HepG2 (cell line): ENCODE results near the gene VWA7. TPM values are rescaled to one million over a fixed set of nuclear protein-coding genes. Genes with fewer than 3 reads are reported as not detected.
"Not testable (repeated sequence)": the region's sequence is repeated elsewhere in the genome, so short reads cannot be mapped to it uniquely, and the experiment has no call there.

Experiments
- ATAC-seq: fragments of 200-7000 bp; cut with Tn5 transposase; 3 replicates; pipeline ENCODE4 v1.9.1; 2020; ENCODE audit warnings: mild to moderate bottlenecking, moderate library complexity
- BruUV-seq: library from RNA; stranded (reverse); fragments of 400-500 nt; replicated peaks from 2 replicates; lab custom pipeline; 2021; lab: Mats Ljungman, UMichigan
- CTCF ChIA-PET: fragments of 300-600 bp; formaldehyde crosslinking; extraction: SDS; loops from one replicate; lab custom pipeline; 2021; ENCODE audit warnings: low total read pairs, inconsistent platforms, low intra/inter-chr PET ratio; lab: Yijun Ruan, JAX
- POLR2A ChIA-PET: fragments of 350-600 bp; sonication (Branson Sonifier 250); formaldehyde crosslinking; loops from one replicate; lab custom pipeline; 2020; ENCODE audit warnings: antibody characterized with exemption, inconsistent platforms; lab: Yijun Ruan, JAX
- DNase-seq: peaks from one replicate; pipeline ENCODE4 v3.0.0-alpha.2; 2015; ENCODE audit warnings: low spot score
- FAIRE-seq: peaks from 3 replicates; lab custom pipeline; 2011; peaks lifted over from hg19 to GRCh38; lab: Jason Lieb, UNC
- H2AFZ ChIP-seq: one replicate; pipeline ENCODE4 v1.6.1; 2011; ENCODE audit warnings: low read length, inconsistent platforms
- H3K27ac ChIP-seq: fragments of 300-600 bp; 3 replicates; pipeline ENCODE4 v1.8.0; 2011; ENCODE audit warnings: mixed run types, mild to moderate bottlenecking, mixed read lengths, low read length, inconsistent platforms; ENCODE audit not compliant: insufficient read depth; ENCODE audit errors: extremely low read length
- H3K27me3 ChIP-seq, 2 experiments: fragments of 200-600 bp in 1 of 2; 2 replicates in 1 of 2; 3 replicates in 1 of 2; pipeline versions ENCODE4 v1.6.0 to v1.8.0; 2011; ENCODE audit warnings: low read length in 2 of 2, mild to moderate bottlenecking in 2 of 2, moderate library complexity in 2 of 2, inconsistent platforms in 1 of 2; ENCODE audit not compliant: insufficient read depth in 2 of 2, control insufficient read depth in 1 of 2
- H3K36me3 ChIP-seq, 2 experiments: fragments of 200-600 bp in 1 of 2; replicated peaks in 1 of 2; 2 replicates in 1 of 2; 3 replicates in 1 of 2; pipeline versions ENCODE4 v1.5.1 to v1.8.0; 2011; ENCODE audit warnings: low read length in 2 of 2, inconsistent platforms in 1 of 2; ENCODE audit not compliant: insufficient read depth in 2 of 2, control insufficient read depth in 1 of 2
- H3K4me1 ChIP-seq: 2 replicates; pipeline ENCODE4 v1.5.1; 2012; ENCODE audit warnings: low read length, inconsistent platforms; ENCODE audit not compliant: insufficient read depth
- H3K4me2 ChIP-seq: 2 replicates; pipeline ENCODE4 v1.6.0; 2011; ENCODE audit warnings: low read depth, low read length, inconsistent platforms
- H3K4me3 ChIP-seq, 3 experiments: fragments of 200-600 bp in 1 of 3; sonication (generic), shearing (Covaris generic) in 1 of 3; replicated peaks in 1 of 3; 2 replicates each; pipeline ENCODE4 v1.5.1; 2011 to 2016; ENCODE audit warnings: low read length in 3 of 3, inconsistent platforms in 2 of 3, low read depth in 2 of 3, mild to moderate bottlenecking in 2 of 3, control low read depth in 1 of 3, mixed read lengths in 1 of 3; ENCODE audit not compliant: insufficient read depth in 1 of 3
- H3K79me2 ChIP-seq: one replicate; pipeline ENCODE4 v1.6.1; 2011; ENCODE audit warnings: low read length, inconsistent platforms; ENCODE audit not compliant: insufficient read depth
- H3K9ac ChIP-seq: 2 replicates; pipeline ENCODE4 v1.6.0; 2011; ENCODE audit warnings: mild to moderate bottlenecking, low read depth, low read length, inconsistent platforms; ENCODE audit not compliant: insufficient read depth
- H3K9me3 ChIP-seq: 2 replicates; pipeline ENCODE4 v1.5.1; 2012; ENCODE audit warnings: mild to moderate bottlenecking, low read length
- H4K20me1 ChIP-seq: 2 replicates; pipeline ENCODE4 v1.6.0; 2011; ENCODE audit warnings: inconsistent platforms, mild to moderate bottlenecking, low read length, moderate library complexity; ENCODE audit not compliant: insufficient read depth
- AGO1 ChIP-seq: fragments of 200-400 bp; formaldehyde crosslinking; IDR thresholded peaks from 2 replicates; pipeline ENCODE4 v1.6.1; 2017; ENCODE audit warnings: mild to moderate bottlenecking, low read depth, low read length, moderate library complexity; ENCODE audit not compliant: poor library complexity, severe bottlenecking
- ERF ChIP-seq: IDR thresholded peaks from 2 replicates; pipeline ENCODE4 v1.6.1; 2018; ENCODE audit warnings: missing biosample characterization, missing genetic modification reagents
- SP1 ChIP-seq, 2 experiments: fragments of 450-650 bp in 1 of 2; sonication (generic) in 1 of 2; formaldehyde crosslinking in 1 of 2; IDR thresholded peaks; 2 replicates each; pipeline versions ENCODE4 v1.4.0 to v1.6.1; 2016 to 2020; ENCODE audit warnings: missing genetic modification reagents in 1 of 2
- ZBTB38 ChIP-seq: sonication (generic); formaldehyde crosslinking; IDR thresholded peaks from 2 replicates; pipeline ENCODE4 v1.5.1; 2020; ENCODE audit warnings: mild to moderate bottlenecking, missing genetic modification reagents
- ZNF121 ChIP-seq: sonication (generic); formaldehyde crosslinking; IDR thresholded peaks from 2 replicates; pipeline ENCODE4 v1.5.0; 2020; ENCODE audit warnings: mild to moderate bottlenecking, missing genetic modification reagents
- ZNF441 ChIP-seq: sonication (generic); formaldehyde crosslinking; IDR thresholded peaks from 2 replicates; pipeline ENCODE4 v1.7.0; 2021; ENCODE audit warnings: missing genetic modification reagents, borderline replicate concordance
- WGBS: methylation state at CpG from one replicate; pipeline ENCODE4 v1.1.6; 2017; ENCODE audit warnings: low lambda C conversion rate; 5-methylcytosine and 5-hydroxymethylcytosine counted together
- in situ Hi-C: cut with HindIII; loops from 2 replicates; pipeline ENCODE4 v1.10.0; 2017; ENCODE audit warnings: low pct_unique_long_range_greater_than_20kb; ENCODE audit not compliant: extremely low pct_ligation_motif_present
- intact Hi-C: fragments of 100-400 bp; cut with micrococcal nuclease; formaldehyde crosslinking; loops from one replicate; pipeline ENCODE4 v1.10.0; 2022; ENCODE audit not compliant: unreplicated experiment
- polyA plus RNA-seq, 8 experiments: library from polyadenylated mRNA; depleted of rRNA in 3 of 8; stranded (reverse) in 7 of 8; unstranded in 1 of 8; fragments of >200 nt; fragmentation: Illumina TruSeq in 4 of 8; extraction: Trizol in 4 of 8; gene quantifications; 2 replicates each; pipeline versions ENCODE4 v1.2.1 to v1.2.3, GENCODE V29; 2011 to 2016; ENCODE audit warnings: low read depth in 4 of 8, missing spikeins in 1 of 8, mixed read lengths in 1 of 8; ENCODE audit not compliant: insufficient read depth in 1 of 8
- total RNA-seq, 5 experiments: library from RNA; depleted of rRNA; stranded (reverse); fragments of >200 nt; fragmentation: Illumina TruSeq; extraction: Trizol; gene quantifications; 2 replicates each; pipeline ENCODE4 v1.2.3, GENCODE V29; 2016; ENCODE audit warnings: low read depth in 1 of 5
- TF ChIP-seq, protein P1 (sequence below): sonication (generic); formaldehyde crosslinking; IDR thresholded peaks from 2 replicates; pipeline ENCODE4 v1.4.0; 2020; ENCODE audit warnings: missing genetic modification reagents, borderline replicate concordance
- TF ChIP-seq, protein P2 (sequence below), 2 experiments: fragments of 450-650 bp in 1 of 2; sonication (generic) in 1 of 2; formaldehyde crosslinking in 1 of 2; IDR thresholded peaks; 2 replicates each; pipeline versions ENCODE4 v1.6.1 to v1.8.0; 2016 to 2022; ENCODE audit warnings: antibody characterized with exemption in 1 of 2, mild to moderate bottlenecking in 1 of 2, missing genetic modification reagents in 1 of 2

Gene VWA7
- total and polyA plus RNA-seq, 2 of the 13 experiments (the other 11 are each of a cell fraction or from before 2014, with no cell fraction given), result 0.86 to 3.3 TPM

GRCh38 chr6:31821301-31822035 lies 44.3 kb upstream of the VWA7 start (continued):
- TF ChIP-seq, protein P1, sequence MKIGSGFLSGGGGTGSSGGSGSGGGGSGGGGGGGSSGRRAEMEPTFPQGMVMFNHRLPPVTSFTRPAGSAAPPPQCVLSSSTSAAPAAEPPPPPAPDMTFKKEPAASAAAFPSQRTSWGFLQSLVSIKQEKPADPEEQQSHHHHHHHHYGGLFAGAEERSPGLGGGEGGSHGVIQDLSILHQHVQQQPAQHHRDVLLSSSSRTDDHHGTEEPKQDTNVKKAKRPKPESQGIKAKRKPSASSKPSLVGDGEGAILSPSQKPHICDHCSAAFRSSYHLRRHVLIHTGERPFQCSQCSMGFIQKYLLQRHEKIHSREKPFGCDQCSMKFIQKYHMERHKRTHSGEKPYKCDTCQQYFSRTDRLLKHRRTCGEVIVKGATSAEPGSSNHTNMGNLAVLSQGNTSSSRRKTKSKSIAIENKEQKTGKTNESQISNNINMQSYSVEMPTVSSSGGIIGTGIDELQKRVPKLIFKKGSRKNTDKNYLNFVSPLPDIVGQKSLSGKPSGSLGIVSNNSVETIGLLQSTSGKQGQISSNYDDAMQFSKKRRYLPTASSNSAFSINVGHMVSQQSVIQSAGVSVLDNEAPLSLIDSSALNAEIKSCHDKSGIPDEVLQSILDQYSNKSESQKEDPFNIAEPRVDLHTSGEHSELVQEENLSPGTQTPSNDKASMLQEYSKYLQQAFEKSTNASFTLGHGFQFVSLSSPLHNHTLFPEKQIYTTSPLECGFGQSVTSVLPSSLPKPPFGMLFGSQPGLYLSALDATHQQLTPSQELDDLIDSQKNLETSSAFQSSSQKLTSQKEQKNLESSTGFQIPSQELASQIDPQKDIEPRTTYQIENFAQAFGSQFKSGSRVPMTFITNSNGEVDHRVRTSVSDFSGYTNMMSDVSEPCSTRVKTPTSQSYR (CRISPR knock-in tag), result no peak
- TF ChIP-seq SP1 (IDR thresholded peaks at IDR 0.05) (no peak), SP1 (CRISPR knock-in tag; IDR thresholded peaks at IDR 0.05) (no peak; the same call in 1 of the 2 replicates)

DNA sequence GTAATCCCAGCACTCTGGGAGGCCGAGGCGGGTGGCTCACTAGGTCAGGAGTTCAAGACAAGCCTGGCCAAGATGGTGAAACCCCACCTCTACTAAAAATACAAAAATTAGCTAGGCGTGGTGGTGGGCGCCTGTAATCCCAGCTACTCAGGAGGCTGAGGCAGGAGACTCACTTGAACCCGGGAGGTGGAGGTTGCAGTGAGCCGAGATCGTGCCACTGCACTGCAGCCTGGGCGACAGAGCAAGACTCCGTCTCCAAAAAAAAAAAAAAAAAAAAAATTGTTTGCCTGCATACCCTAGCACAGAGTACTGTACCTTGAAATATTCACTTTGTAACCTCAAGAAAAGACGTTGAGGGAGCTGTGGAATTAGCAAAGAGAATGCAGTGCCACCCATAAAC lies 43.3 kb upstream of the VWA7 start:
- intact Hi-C loops, H3K27me3 ChIP-seq, H4K20me1 ChIP-seq, ATAC-seq, FAIRE-seq, H3K9me3 ChIP-seq, BruUV-seq, in situ Hi-C loops, H2AFZ ChIP-seq, H3K36me3 ChIP-seq, CTCF ChIA-PET, DNase-seq: not testable (repeated sequence)
- POLR2A ChIA-PET, result interaction anchor here (0.7 to 6.9 kb wide), 14 partner anchors 11 to 169 kb away, joined by 3 to 66 read pairs (median 4); partner anchors contain the start of genes APOM, LSM2, VARS1 and VWA7
- Histone ChIP-seq H3K27ac (peak overlapping the region; percentile 86), H3K4me3 (peak overlapping the region in 1 of 3 experiments; percentile 45; a peak in 3 of 6 replicates), H3K4me1 (peaks cover 51% of the 10 kb centered on the region), H3K79me2 (peaks cover 27% of the 10 kb centered on the region), H3K9ac (peak overlapping the region; percentile 72), H3K4me2 (peak overlapping the region; percentile 76)
- WGBS, result 68% methylated on average over 10 of the region's 10 CpGs
- peak; percentile 62; the same call in 1 of the 2 replicates for TF ChIP-seq ZNF121 (CRISPR knock-in tag)
- TF ChIP-seq, protein P2, sequence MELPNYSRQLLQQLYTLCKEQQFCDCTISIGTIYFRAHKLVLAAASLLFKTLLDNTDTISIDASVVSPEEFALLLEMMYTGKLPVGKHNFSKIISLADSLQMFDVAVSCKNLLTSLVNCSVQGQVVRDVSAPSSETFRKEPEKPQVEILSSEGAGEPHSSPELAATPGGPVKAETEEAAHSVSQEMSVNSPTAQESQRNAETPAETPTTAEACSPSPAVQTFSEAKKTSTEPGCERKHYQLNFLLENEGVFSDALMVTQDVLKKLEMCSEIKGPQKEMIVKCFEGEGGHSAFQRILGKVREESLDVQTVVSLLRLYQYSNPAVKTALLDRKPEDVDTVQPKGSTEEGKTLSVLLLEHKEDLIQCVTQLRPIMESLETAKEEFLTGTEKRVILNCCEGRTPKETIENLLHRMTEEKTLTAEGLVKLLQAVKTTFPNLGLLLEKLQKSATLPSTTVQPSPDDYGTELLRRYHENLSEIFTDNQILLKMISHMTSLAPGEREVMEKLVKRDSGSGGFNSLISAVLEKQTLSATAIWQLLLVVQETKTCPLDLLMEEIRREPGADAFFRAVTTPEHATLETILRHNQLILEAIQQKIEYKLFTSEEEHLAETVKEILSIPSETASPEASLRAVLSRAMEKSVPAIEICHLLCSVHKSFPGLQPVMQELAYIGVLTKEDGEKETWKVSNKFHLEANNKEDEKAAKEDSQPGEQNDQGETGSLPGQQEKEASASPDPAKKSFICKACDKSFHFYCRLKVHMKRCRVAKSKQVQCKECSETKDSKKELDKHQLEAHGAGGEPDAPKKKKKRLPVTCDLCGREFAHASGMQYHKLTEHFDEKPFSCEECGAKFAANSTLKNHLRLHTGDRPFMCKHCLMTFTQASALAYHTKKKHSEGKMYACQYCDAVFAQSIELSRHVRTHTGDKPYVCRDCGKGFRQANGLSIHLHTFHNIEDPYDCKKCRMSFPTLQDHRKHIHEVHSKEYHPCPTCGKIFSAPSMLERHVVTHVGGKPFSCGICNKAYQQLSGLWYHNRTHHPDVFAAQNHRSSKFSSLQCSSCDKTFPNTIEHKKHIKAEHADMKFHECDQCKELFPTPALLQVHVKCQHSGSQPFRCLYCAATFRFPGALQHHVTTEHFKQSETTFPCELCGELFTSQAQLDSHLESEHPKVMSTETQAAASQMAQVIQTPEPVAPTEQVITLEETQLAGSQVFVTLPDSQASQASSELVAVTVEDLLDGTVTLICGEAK (IDR thresholded peaks at IDR 0.05), result not testable (repeated sequence)
- TF ChIP-seq, protein P2 (CRISPR knock-in tag; IDR thresholded peaks at IDR 0.05), result 0 out of 2 replicates have a peak, but pooled peaks have one; percentile 37
- peak; percentile 7; the same call in 1 of the 2 replicates for TF ChIP-seq ERF (CRISPR knock-in tag)
- TF ChIP-seq AGO1, result peak; percentile 14
- TF ChIP-seq ZBTB38 (CRISPR knock-in tag), result peak; percentile 66; the same call in 1 of the 2 replicates
- peak; percentile 56; the same call in 1 of the 2 replicates for TF ChIP-seq ZNF441 (CRISPR knock-in tag)
